NCI-H1048 (cell line): ENCODE results near the gene ATP8A1.

ENCODE experiments used
- DNase-seq: peaks from one replicate; lab custom pipeline; 2025; lab: John Stamatoyannopoulos, UW

Gene ATP8A1

GRCh38 chr4:42568610-42569207, 88.2 kb downstream of the ATP8A1 start:
- peak; percentile 15 for DNase-seq

- DNase-seq = no peak
Observed at GRCh38 chr4:42566835-42567234, 90.1 kb downstream of the ATP8A1 start.

DNA sequence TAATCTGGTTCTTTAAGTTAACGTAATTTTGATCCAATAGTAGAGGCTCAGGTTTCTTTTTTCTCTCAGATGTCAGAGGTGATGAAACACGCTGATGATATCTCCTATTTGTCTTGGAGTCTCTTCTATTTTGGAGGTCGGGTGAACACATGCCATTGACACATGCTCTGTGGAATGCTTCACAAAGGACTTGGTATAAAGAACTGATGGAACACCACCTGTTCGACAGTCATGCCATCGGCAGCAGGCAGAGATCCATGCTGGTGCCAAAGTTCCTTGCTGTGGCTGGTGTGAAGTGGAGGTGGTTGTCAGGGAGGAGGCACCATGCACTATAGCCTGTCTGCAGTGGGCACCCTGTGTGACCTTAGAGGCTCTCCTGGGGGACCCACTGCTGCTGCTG, 94.9 kb downstream of the ATP8A1 start:
- no peak for DNase-seq

GRCh38 chr4:42561031-42561430, 95.9 kb downstream of the ATP8A1 start:
- DNase-seq = no peak

DNA sequence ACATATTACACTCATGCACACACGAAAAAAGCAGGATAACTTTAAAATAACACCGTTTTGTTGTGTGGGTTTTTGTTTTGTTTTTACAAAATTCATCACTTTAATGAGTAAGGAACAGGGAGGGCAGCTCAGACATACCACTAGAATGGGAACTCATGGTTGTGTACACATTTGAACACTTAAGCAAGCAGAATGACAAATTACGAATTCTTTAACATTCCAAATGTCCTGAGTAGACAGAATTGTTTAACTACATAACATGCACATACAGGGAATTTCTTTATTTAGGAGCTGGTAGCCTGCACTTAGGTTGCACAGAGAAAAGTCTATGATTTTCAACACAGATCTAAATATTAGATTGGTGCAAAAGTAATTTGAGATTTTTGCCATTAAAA, 96.4 kb downstream of the ATP8A1 start:
- DNase-seq = no peak

DNA sequence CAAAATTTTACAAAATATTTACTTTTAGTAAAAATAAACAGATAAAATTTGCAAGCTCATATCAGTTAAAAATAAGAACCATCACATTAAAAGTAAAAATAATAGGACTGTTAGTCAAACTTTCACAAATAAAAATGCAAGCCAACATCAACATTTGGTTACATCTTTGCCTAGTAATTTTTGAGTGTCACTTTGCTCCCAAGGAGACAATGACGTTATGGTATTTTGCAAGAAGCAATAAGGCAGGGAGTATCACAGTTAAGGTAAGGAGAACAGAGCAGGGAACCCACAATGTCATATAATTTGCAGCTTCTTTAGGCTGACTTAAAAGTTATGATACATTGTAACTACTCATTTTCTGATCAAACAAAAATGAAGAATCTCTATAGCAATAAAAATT, 98.7 kb downstream of the ATP8A1 start:
- DNase-seq = no peak

DNA sequence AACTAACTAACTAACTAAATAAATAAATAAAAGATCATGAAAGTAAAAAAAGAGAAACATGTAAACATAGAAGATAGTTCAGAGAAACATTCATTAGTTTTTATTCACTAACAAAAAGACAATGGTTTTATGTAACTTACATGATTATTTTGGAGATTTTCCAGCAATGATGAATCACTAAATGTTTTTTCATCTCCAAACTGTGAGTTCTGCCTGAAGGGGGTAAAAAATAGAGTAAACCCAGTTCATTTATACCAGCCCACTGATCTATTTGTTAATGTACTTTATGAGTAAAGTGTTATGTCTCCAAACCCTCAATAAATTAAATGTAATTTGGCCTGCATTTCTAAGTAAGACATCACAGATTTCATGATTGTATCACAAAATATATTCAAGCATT, 101.1 kb downstream of the ATP8A1 start:
- DNase-seq = no peak

GRCh38 chr4:42554072-42554471, 102.8 kb downstream of the ATP8A1 start:
- no peak for DNase-seq

DNA sequence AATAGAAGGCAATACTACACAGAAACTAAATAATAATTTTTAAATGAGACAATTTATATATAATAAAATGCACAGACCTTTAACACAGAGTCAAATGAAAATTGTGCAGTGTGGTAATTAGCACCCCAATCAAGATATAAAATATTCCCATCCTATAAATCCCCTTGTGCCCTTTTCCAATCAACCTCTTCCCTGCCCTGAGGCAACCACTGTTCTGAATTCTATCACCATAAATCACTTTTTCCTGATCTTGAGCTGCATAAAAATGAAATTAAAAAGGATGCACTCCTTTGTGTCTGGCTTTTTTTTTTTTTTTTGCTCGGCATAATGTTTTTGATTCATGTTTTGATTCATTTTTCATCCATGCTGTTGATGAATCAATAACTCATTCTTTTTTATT, 107.0 kb downstream of the ATP8A1 start:
- no peak for DNase-seq

GRCh38 chr4:42547805-42548204, 109.1 kb downstream of the ATP8A1 start:
- no peak for DNase-seq

- DNase-seq = no peak
Observed at GRCh38 chr4:42543762-42544161, 113.1 kb downstream of the ATP8A1 start.

DNA sequence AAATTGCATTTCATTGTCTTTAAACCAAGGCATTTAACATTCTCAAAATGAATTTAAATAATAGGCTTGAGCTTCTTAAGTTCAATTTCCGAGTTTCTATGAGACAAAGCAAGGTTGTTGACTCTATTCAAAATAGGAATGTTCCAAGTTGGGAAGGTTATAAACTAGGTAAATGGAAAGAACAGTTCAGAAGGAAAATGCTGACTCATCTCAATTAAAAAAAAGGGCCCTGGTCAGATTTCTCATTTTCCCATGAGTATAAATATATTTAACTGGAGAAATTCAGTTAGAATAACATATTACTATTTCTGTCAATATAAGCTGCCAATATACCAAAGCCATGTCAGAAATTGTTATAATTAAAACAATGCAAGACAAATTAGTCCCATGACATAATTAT, 113.8 kb downstream of the ATP8A1 start:
- no peak for DNase-seq

DNA sequence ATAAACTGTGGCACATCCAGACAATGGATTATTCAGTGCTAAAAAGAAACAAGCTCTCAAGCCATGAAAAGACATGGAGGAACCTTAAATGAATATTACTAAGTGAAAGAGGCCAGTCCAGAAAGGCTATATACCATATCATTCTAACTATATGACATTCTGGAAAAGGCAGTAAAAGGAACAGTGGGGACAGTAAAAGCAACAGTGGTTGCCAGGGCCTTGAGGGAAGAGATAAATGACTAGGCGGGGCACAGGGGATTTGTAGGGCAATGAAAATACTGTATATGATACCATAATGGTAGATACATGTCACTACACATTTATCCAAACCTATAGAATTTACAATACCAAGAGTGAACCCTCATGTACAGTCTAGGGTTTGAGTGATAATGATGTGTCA, 115.3 kb downstream of the ATP8A1 start:
- DNase-seq = no peak

DNA sequence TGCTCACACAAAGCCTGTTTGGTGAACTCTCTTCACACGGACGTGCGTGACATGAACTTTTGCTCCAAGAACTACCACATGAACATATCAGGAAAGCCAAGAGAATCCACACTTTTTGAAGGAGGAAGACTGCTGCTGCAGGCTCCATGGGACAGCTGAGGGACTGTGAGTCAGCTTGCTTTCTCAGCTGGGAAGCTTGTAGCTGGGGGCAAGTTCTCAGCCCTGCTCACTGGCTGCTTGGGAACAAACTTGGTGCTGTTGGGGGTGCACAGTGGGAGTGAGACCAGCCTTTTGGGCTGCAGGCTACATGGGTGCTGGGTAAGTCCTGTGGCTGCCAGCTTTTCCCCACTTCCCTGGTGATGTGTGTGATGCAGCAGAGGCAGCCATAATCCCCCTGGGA, 123.9 kb downstream of the ATP8A1 start:
- DNase-seq = no peak

- no peak for DNase-seq
Observed at GRCh38 chr4:42531341-42532030, 125.4 kb downstream of the ATP8A1 start.

- no peak for DNase-seq
Observed at GRCh38 chr4:42523066-42523718, 133.7 kb downstream of the ATP8A1 start.

GRCh38 chr4:42519803-42520417, 137.0 kb downstream of the ATP8A1 start:
- DNase-seq = no peak

GRCh38 chr4:42515156-42515884, 141.6 kb downstream of the ATP8A1 start:
- DNase-seq = no peak

DNA sequence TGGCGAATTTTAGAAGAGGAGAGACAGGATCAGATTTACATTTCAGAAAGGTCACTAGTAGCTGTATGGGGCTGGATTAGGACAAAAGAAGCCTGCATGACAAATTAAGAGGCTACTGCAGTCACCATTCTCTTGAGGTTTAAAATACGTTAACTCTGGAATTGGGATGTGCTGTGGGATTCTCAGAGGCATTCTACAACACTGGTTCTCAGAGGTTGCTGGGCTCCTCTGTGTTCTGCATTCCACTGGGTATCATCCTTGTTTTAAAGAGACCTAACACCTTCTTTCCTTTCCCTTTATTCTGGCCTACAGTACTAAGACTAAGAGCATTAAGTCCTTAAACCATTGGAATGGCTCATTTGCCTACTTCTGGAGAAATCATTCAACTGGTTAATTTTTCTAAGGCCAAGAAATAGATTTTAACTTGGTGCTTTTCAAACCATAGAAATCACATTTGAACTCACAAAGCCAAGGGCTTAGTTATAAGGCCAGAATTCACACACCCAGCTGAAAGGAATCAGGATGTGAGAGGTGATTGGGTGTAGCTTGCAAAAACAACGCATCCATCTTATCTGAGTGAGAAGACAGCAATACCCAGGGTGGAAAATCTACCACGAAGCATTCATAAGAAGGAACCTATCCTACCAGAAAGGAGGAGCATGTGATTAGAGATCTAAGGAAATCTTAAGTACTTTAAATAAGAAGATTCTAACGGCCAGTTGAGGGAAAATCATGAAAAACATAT, 143.0 kb downstream of the ATP8A1 start:
- DNase-seq = no peak

GRCh38 chr4:42512226-42512625, 144.7 kb downstream of the ATP8A1 start:
- DNase-seq = no peak

DNA sequence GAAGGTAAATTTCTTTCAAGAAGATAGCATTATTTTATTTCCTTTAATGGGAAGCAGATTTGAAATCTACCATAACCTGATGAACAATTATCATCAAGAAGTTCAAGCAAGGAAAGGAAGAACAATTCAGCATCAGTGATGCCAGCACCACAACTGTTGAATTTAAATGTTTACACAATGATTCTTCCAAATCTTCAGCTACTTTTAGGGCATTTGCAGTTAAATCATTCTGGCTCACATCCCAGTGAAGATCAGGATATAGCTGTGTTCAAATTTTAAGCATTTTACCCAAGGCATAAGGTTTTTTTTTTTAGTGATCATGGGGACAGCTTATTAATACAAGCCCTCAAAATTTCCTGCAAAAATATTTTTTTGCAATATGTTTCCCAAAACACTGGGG, 146.7 kb downstream of the ATP8A1 start:
- no peak for DNase-seq
